Mononuclear cell (primary cell): Measurements from ENCODE around the gene PRMT1. TPM values are rescaled to one million over a fixed set of nuclear protein-coding genes. Genes with fewer than 3 reads are reported as not detected.

Source experiments
- H3K27me3 ChIP-seq: 2 replicates; pipeline ENCODE4 v1.6.0; 2011; ENCODE audit warnings: low read length, control low read depth; ENCODE audit not compliant: insufficient read depth
- H3K4me1 ChIP-seq: 2 replicates; pipeline ENCODE4 v1.5.1; 2011; ENCODE audit warnings: mild to moderate bottlenecking, low read length, control low read depth; ENCODE audit not compliant: insufficient read depth
- H3K4me3 ChIP-seq: 2 replicates; pipeline ENCODE4 v1.5.1; 2011; ENCODE audit warnings: mild to moderate bottlenecking, low read length, moderate library complexity
- H3K9me3 ChIP-seq: 2 replicates; pipeline ENCODE4 v1.5.1; 2011; ENCODE audit warnings: low read depth, mild to moderate bottlenecking, control low read depth, low read length
- total RNA-seq: library from RNA; depleted of rRNA; stranded (reverse); fragments of >200 nt; gene quantifications from one replicate; pipeline ENCODE4 v1.2.3, GENCODE V29; 2012

The PRMT1 gene
- total RNA-seq, 1 donor, result 51.1 TPM

DNA sequence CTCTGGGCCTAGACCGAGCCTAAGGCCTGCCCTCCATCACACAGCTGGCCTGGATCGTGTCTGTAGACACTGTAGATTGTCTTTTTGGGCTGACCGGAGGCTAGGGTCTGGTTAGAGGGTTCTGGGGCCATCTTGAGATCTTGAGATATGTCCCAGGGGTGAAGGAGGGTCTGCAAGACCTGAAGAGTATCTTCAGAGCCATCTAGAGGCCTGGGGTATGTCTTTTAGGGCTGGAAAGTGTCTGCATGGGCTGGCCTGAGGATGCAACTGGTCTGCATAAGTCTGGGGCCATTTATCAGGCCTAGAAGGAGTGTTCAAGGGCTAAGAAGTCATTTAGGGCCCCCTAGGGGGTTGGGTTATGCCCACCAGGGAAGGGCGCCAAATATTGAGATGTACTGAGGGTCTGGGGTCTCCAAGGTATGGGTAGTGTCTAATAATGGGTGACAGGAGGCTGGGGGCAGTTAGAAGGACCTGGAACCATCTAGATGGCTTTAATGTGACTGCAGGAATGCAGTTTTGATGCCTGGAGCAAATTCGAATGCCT is 34.5 kb upstream of the PRMT1 start:
- Histone ChIP-seq H3K4me3 (peak overlapping the region; percentile 90), H3K27me3 (no peaks in the 10 kb centered on the region), H3K9me3 (no peaks in the 10 kb centered on the region), H3K4me1 (peaks cover 53% of the 10 kb centered on the region)

DNA sequence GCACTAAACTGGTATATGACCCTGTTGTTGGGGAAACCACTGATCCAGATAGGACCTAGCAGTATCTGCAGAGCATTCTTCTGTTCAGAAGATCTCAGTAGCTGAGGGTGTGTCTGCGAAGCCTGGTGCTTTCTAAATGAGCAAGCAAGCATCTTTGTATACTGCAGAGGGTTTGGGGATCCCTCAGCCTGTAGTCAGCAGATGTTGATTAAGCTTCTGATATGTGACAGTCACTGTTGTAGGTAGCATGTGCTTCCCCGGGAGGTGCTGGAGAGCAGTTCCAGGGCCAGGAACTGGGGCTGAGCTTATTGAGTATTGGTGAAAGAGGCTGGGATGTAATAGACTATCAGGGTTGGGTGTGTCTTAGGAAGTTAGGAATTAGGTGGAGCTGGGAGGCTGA is 33.6 kb upstream of the PRMT1 start:
- no peaks in the 10 kb centered on the region for H3K9me3 ChIP-seq
- no peaks in the 10 kb centered on the region for H3K27me3 ChIP-seq
- peaks cover 44% of the 10 kb centered on the region for H3K4me1 ChIP-seq
- H3K4me3 ChIP-seq, result no peak overlapping the region

DNA sequence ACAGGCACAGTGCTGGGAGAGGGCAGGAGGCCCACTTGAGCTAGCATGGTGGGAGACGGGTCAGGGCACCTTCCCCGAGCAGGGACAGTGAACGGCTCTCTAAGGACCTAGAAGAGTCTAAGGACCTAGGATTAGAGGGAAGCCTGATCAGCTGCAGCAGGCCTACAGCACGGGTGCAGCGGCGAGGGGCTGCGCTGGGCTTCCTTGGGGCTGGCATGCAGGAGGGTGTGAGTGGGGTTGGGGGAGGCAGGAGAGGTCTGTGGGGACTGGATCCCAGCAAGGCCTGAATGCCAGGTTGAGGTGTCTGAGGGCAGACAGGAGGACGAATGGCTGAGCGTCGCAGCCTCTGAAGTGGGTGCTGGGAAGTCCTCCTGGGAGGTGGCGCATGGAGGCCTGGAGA is 31.5 kb upstream of the PRMT1 start:
- no peak overlapping the region for H3K4me3 ChIP-seq
- peaks cover 31% of the 10 kb centered on the region for H3K4me1 ChIP-seq
- no peaks in the 10 kb centered on the region for H3K27me3 ChIP-seq
- no peaks in the 10 kb centered on the region for H3K9me3 ChIP-seq

DNA sequence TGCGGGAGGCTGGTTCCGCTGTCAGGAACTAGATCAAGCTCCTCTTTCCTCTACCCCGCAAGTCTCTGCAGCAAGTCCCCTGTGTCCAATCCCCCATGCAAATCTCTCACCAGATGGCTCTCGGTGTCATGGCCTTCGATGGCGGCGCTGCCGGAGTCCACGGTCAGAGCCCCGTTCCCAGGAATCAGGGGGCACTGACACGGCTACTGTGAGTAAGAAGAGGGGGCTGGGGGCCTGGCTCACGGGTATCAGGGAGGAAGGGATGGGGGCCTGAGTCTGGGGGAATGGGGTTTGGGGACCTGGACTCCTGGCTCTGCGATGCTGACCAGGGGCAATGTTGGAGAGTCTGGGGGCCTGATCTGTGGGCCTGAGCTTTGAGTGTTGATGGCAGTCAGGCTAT is 31.1 kb upstream of the PRMT1 start:
- Histone ChIP-seq H3K4me3 (no peak overlapping the region), H3K27me3 (no peaks in the 10 kb centered on the region), H3K9me3 (no peaks in the 10 kb centered on the region), H3K4me1 (peaks cover 27% of the 10 kb centered on the region)

DNA sequence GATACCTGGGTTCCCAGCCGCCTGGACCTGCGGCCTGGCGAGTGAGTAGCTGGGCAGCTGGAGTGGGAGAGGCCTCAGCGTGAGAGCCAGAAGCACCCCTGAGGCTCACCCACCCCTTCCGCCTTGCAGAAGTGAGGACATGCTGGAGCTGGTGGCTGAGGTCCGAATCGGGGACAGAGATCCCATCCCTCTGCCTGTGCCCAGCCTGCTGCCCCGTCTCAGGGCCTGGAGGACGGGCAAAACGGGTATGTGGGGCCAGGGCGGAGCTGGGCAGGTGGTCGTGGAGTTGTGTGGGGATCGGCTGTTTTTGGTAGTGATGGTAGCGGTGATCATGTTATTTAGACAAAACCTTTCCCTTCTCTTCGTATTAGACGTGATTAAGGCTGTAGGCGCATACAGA is 30.5 kb upstream of the PRMT1 start:
- H3K4me3 ChIP-seq, result no peak overlapping the region
- no peaks in the 10 kb centered on the region for H3K9me3 ChIP-seq
- H3K4me1 ChIP-seq, result peaks cover 21% of the 10 kb centered on the region
- no peaks in the 10 kb centered on the region for H3K27me3 ChIP-seq

DNA sequence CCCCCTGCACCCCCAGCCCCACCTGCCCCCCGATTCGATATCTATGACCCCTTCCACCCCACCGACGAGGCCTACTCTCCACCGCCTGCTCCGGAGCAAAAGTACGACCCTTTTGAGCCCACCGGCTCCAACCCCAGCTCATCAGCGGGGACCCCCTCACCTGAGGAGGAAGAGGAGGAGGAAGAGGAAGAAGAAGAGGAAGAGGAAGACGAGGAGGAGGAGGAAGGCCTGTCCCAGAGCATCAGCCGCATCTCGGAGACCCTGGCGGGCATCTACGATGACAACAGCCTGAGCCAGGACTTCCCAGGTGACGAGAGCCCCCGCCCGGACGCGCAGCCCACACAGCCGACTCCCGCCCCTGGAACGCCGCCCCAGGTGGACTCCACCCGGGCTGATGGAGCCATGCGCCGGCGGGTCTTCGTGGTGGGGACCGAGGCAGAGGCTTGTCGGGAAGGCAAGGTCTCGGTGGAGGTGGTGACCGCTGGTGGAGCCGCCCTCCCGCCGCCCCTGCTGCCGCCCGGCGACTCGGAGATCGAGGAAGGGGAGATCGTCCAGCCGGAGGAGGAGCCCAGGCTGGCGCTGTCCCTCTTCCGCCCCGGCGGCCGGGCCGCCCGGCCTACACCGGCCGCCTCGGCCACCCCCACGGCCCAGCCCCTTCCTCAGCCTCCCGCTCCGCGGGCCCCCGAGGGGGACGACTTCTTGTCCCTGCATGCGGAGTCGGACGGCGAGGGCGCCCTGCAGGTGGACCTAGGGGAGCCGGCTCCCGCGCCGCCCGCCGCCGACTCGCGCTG is 25.8 kb upstream of the PRMT1 start:
- Histone ChIP-seq H3K4me3 (no peak overlapping the region), H3K27me3 (no peaks in the 10 kb centered on the region), H3K9me3 (no peaks in the 10 kb centered on the region), H3K4me1 (no peaks in the 10 kb centered on the region)

DNA sequence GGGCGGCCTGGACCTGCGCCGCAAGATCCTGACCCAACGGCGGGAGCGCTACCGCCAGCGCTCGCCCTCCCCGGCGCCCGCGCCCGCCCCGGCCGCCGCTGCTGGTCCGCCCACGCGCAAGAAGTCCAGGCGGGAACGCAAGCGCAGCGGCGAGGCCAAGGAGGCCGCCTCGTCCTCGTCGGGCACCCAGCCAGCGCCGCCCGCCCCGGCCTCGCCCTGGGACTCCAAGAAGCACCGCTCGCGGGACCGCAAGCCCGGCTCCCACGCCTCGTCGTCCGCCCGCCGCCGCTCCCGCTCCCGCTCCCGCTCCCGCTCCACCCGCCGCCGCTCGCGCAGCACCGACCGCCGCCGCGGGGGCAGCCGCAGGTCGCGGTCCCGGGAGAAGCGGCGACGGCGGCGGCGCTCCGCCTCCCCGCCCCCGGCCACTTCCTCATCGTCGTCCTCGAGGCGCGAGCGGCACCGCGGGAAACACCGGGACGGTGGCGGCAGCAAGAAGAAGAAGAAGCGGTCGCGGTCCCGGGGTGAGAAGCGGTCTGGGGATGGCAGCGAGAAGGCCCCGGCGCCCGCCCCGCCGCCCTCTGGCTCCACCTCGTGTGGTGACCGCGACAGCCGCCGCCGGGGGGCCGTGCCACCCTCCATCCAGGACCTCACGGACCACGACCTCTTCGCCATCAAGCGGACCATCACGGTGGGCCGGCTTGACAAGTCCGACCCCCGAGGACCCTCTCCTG is 25.1 kb upstream of the PRMT1 start:
- Histone ChIP-seq H3K4me3 (no peak overlapping the region), H3K27me3 (no peaks in the 10 kb centered on the region), H3K4me1 (no peaks in the 10 kb centered on the region), H3K9me3 (no peaks in the 10 kb centered on the region)

DNA sequence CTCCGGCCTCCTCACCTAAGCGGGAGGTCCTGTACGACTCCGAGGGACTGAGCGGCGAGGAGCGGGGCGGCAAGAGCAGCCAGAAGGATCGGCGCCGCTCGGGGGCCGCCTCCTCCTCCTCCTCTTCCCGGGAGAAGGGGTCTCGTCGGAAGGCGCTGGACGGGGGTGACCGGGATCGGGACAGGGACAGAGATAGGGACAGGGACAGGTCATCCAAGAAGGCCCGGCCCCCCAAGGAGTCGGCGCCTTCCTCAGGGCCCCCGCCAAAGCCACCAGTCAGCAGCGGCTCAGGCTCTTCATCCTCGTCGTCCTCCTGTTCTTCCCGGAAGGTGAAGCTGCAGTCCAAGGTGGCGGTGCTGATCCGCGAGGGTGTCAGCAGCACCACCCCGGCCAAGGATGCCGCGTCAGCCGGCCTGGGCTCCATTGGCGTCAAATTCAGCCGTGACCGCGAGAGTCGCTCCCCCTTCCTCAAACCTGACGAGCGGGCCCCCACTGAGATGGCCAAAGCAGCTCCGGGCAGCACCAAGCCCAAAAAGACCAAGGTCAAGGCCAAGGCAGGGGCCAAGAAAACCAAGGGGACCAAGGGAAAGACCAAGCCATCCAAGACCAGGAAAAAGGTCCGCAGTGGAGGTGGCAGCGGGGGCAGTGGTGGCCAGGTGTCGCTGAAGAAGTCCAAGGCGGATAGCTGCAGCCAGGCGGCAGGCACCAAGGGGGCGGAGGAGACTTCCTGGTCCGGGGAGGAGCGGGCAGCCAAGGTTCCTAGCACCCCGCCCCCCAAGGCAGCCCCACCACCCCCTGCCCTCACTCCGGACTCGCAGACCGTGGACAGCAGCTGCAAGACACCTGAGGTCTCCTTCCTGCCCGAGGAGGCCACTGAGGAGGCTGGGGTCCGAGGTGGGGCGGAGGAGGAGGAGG is 24.3 kb upstream of the PRMT1 start:
- H3K4me1 ChIP-seq, result no peaks in the 10 kb centered on the region
- no peak overlapping the region for H3K4me3 ChIP-seq
- no peaks in the 10 kb centered on the region for H3K27me3 ChIP-seq
- no peaks in the 10 kb centered on the region for H3K9me3 ChIP-seq

DNA sequence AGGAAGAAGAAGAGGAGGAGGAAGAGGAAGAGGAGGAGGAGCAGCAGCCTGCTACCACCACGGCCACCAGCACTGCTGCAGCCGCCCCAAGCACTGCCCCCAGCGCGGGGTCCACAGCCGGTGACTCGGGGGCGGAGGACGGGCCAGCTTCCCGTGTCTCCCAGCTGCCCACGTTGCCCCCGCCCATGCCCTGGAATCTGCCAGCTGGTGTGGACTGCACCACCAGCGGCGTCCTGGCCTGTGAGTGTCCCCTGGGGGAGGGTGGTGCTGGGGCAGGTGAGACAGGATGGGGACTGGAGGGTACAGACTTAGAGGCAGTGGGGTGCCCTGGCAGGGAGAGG is 23.6 kb upstream of the PRMT1 start:
- no peaks in the 10 kb centered on the region for H3K27me3 ChIP-seq
- H3K9me3 ChIP-seq, result no peaks in the 10 kb centered on the region
- no peak overlapping the region for H3K4me3 ChIP-seq
- no peaks in the 10 kb centered on the region for H3K4me1 ChIP-seq

DNA sequence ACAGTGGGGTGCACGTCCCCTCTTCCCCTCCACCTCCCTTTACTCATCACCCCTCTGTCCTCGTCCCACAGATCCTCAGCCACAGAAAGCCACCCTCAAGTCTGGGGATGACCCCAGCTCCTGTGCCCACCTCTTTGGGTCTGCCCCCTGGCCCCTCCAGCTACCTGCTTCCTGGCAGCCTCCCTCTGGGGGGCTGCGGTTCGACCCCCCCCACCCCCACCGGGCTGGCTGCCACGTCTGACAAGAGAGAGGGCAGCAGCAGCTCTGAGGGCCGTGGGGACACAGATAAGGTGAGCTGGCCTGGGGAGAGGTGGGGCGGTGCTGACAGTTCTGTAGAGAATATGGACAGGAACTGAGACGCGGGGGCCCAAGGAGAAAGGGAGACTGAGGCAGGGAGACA is 22.5 kb upstream of the PRMT1 start:
- Histone ChIP-seq H3K9me3 (no peaks in the 10 kb centered on the region), H3K4me3 (no peak overlapping the region), H3K27me3 (no peaks in the 10 kb centered on the region), H3K4me1 (no peaks in the 10 kb centered on the region)

DNA sequence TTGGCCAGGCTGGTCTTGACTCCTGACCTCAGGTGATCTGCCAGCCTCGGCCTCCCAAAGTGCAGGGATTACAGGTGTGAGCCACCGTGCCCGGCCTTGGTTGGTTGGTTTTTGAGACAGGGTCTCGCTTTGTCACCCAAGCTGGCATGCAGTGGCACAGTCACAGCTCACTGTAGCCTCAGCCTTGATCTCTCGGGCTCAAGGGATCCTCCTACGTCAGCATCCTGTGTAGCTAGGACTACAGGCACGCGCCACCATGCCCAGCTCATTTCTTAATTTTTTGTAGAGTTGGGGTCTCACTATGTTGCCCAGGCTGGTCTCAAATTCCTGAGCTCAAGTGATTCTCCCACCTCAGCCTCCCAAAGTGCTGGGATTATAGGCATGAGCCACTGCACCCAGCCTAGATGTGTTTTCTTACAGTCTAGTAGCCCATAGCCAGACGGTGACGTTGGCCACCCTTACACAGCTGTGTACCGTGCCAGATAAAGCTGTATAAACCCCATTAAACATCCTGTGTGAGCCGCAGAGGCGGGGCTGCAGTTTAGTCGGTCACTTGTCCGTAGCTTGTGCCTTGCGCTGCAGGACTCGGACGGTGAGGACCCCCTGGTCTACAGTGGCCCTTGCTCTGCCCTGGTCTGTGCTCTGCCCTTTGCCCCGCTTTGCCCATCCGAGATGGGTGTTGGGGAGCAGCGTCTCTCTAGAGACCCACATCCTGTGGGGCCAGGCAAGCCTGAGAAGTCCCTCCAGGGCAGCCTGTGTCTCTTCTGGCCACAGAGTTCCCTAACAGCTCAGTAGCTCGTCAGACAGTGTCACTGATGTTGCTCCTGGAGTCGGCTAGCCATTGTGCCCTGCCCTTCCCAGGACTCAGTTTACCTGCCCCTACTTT is 21.3 kb upstream of the PRMT1 start:
- Histone ChIP-seq H3K4me3 (no peak overlapping the region), H3K4me1 (no peaks in the 10 kb centered on the region)

DNA sequence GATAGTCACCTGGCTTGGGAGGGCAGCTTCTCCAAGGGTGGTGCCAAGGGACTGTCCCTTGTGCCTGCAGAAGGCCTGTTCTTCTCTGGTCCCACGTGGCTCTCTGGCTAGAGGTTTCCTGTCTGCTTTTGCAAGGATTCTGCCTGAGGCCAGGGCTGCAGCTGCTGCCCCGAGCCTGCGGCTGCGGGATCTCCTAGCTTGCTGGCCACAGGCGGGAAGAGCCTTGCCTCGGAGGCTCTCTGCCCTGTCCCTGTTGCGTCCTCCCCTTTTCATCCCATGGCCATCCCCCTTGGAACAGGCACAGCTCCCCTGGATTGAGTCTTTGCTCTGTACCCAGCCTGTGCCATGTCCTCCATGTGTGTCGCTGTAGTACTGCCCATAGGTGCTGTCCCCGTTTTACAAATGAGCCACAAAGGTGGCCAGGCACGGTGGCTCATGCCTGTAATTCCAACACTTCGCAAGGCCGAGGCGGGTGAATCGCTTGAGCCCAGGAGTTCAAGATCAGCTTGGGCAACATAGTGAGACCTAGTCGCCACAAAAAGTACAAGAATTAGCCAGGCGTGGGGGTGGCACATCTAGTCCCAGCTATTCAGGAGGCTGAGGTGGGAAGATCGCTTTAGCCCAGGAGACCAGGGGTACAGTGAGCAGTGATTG is 20.5 kb upstream of the PRMT1 start:
- H3K4me1 ChIP-seq, result no peaks in the 10 kb centered on the region
- no peak overlapping the region for H3K4me3 ChIP-seq
- no peaks in the 10 kb centered on the region for H3K9me3 ChIP-seq
- H3K27me3 ChIP-seq, result no peaks in the 10 kb centered on the region

More for the DNA sequence above, 21.3 kb upstream of the PRMT1 start:
- Histone ChIP-seq H3K9me3 (no peaks in the 10 kb centered on the region), H3K27me3 (no peaks in the 10 kb centered on the region)

DNA sequence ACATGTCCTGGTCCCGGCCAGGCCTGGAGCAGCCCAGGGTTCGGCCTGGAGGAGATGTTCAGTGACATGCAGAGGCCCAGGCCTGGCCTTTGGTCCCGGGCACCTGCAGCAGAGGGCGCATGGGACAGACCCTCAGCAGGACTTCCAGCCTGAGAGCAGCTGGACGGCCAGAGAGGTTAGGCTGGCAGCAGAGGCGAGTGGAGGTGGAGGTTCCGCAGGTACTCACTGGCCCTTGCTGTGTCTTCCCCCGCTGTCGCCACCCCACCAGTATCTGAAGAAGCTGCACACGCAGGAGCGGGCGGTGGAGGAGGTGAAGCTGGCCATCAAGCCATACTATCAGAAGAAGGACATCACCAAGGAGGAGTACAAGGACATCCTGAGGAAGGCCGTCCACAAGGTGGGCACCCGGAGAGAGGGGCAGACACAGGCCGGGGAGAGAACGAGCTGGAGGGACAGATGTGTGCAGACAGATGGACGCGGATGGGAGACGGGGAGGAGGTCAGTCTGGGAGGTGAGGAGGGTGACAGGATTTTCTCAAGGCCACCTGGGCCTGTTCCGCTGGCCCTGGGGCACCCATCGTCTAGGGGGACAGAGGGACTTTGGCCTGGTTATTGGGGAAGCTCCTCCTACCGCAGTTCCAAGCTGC is 19.5 kb upstream of the PRMT1 start:
- Histone ChIP-seq H3K27me3 (no peaks in the 10 kb centered on the region), H3K4me1 (no peaks in the 10 kb centered on the region), H3K9me3 (no peaks in the 10 kb centered on the region), H3K4me3 (no peak overlapping the region)
